IPS-20b (cell line): Measurements from ENCODE around the gene JADE2.
"Not testable (repeated sequence)": the region's sequence is repeated elsewhere in the genome, so short reads cannot be mapped to it uniquely, and the experiment has no call there.

Experiments used
- H3K27ac ChIP-seq: one replicate; pipeline ENCODE4 v1.5.1; 2013; ENCODE audit warnings: low read length
- H3K27me3 ChIP-seq: 2 replicates; pipeline ENCODE4 v1.6.1; 2013; ENCODE audit warnings: mild to moderate bottlenecking, low read length, inconsistent platforms; ENCODE audit not compliant: insufficient read depth
- H3K36me3 ChIP-seq: 2 replicates; pipeline ENCODE4 v1.6.1; 2013; ENCODE audit warnings: low read depth, mild to moderate bottlenecking, inconsistent platforms, low read length, moderate library complexity; ENCODE audit not compliant: insufficient read depth
- H3K4me1 ChIP-seq: 2 replicates; pipeline ENCODE4 v1.6.1; 2013; ENCODE audit warnings: mild to moderate bottlenecking, control low read depth, inconsistent platforms, low read length, moderate library complexity; ENCODE audit not compliant: insufficient read depth
- H3K4me3 ChIP-seq: 2 replicates; pipeline ENCODE4 v1.5.1; 2013; ENCODE audit warnings: mild to moderate bottlenecking, low read length, inconsistent platforms
- H3K9ac ChIP-seq: 2 replicates; pipeline ENCODE4 v1.6.1; 2013; ENCODE audit warnings: low read depth, mild to moderate bottlenecking, inconsistent platforms, low read length, moderate library complexity
- H3K9me3 ChIP-seq: 2 replicates; pipeline ENCODE4 v1.6.1; 2013; ENCODE audit warnings: mild to moderate bottlenecking, low read depth, low read length, inconsistent platforms; ENCODE audit not compliant: insufficient read depth

The JADE2 gene

GRCh38 chr5:134556588-134556987 is 31.1 kb downstream of the JADE2 start:
- not testable (repeated sequence) for H3K4me1 ChIP-seq

GRCh38 chr5:134556994-134557393 is 31.5 kb downstream of the JADE2 start:
- no peak overlapping the region for H3K4me3 ChIP-seq
- H3K27me3 ChIP-seq: no peaks in the 10 kb centered on the region
- no peak overlapping the region for H3K27ac ChIP-seq
- H3K36me3 ChIP-seq: peaks cover 65% of the 10 kb centered on the region
- H3K9ac ChIP-seq: no peak overlapping the region
- no peaks in the 10 kb centered on the region for H3K4me1 ChIP-seq
- no peaks in the 10 kb centered on the region for H3K9me3 ChIP-seq

More at GRCh38 chr5:134556588-134556987, 31.1 kb downstream of the JADE2 start:
- not testable (repeated sequence) for H3K4me3 ChIP-seq, H3K27me3 ChIP-seq, H3K9ac ChIP-seq, H3K27ac ChIP-seq, H3K9me3 ChIP-seq
- peaks cover 64% of the 10 kb centered on the region for H3K36me3 ChIP-seq

- Histone ChIP-seq H3K9me3 (no peaks in the 10 kb centered on the region), H3K4me3 (no peak overlapping the region), H3K27me3 (no peaks in the 10 kb centered on the region), H3K36me3 (peaks cover 74% of the 10 kb centered on the region), H3K9ac (no peak overlapping the region), H3K4me1 (no peaks in the 10 kb centered on the region), H3K27ac (no peak overlapping the region)
Measured at GRCh38 chr5:134559672-134560071, 34.2 kb downstream of the JADE2 start.

- peaks cover 77% of the 10 kb centered on the region for H3K36me3 ChIP-seq
- H3K27ac ChIP-seq: no peak overlapping the region
Measured at GRCh38 chr5:134560698-134561097, 35.2 kb downstream of the JADE2 start.

GRCh38 chr5:134561871-134562296 is 36.4 kb downstream of the JADE2 start:
- Histone ChIP-seq H3K27me3 (no peaks in the 10 kb centered on the region), H3K9me3 (no peaks in the 10 kb centered on the region), H3K27ac (no peak overlapping the region), H3K36me3 (peaks cover 80% of the 10 kb centered on the region), H3K4me3 (no peak overlapping the region), H3K4me1 (no peaks in the 10 kb centered on the region), H3K9ac (no peak overlapping the region)

More at GRCh38 chr5:134560698-134561097, 35.2 kb downstream of the JADE2 start:
- Histone ChIP-seq H3K4me3 (no peak overlapping the region), H3K9me3 (no peaks in the 10 kb centered on the region), H3K4me1 (no peaks in the 10 kb centered on the region), H3K9ac (no peak overlapping the region), H3K27me3 (no peaks in the 10 kb centered on the region)

- H3K27me3 ChIP-seq: no peaks in the 10 kb centered on the region
- no peak overlapping the region for H3K4me3 ChIP-seq
- H3K9ac ChIP-seq: no peak overlapping the region
- H3K27ac ChIP-seq: no peak overlapping the region
- H3K36me3 ChIP-seq: peaks cover 92% of the 10 kb centered on the region
- no peaks in the 10 kb centered on the region for H3K9me3 ChIP-seq
- no peaks in the 10 kb centered on the region for H3K4me1 ChIP-seq
Measured at GRCh38 chr5:134563221-134563620, 37.8 kb downstream of the JADE2 start.

GRCh38 chr5:134563962-134564361 is 38.5 kb downstream of the JADE2 start:
- Histone ChIP-seq H3K27me3 (no peaks in the 10 kb centered on the region), H3K36me3 (peaks cover 95% of the 10 kb centered on the region), H3K9ac (no peak overlapping the region), H3K4me3 (no peak overlapping the region), H3K27ac (no peak overlapping the region), H3K9me3 (no peaks in the 10 kb centered on the region), H3K4me1 (no peaks in the 10 kb centered on the region)

GRCh38 chr5:134564396-134564795 is 38.9 kb downstream of the JADE2 start:
- Histone ChIP-seq H3K27ac (no peak overlapping the region), H3K4me1 (no peaks in the 10 kb centered on the region), H3K9ac (no peak overlapping the region), H3K36me3 (peaks cover 93% of the 10 kb centered on the region), H3K9me3 (no peaks in the 10 kb centered on the region), H3K27me3 (no peaks in the 10 kb centered on the region), H3K4me3 (no peak overlapping the region)

GRCh38 chr5:134565791-134566740 is 40.6 kb downstream of the JADE2 start:
- Histone ChIP-seq H3K4me3 (no peak overlapping the region), H3K27ac (no peak overlapping the region), H3K4me1 (no peaks in the 10 kb centered on the region), H3K36me3 (peaks cover 86% of the 10 kb centered on the region), H3K9me3 (no peaks in the 10 kb centered on the region), H3K9ac (no peak overlapping the region), H3K27me3 (no peaks in the 10 kb centered on the region)

- H3K9ac ChIP-seq: no peak overlapping the region
- no peaks in the 10 kb centered on the region for H3K9me3 ChIP-seq
- peaks cover 81% of the 10 kb centered on the region for H3K36me3 ChIP-seq
- H3K4me3 ChIP-seq: no peak overlapping the region
- no peak overlapping the region for H3K27ac ChIP-seq
- H3K4me1 ChIP-seq: no peaks in the 10 kb centered on the region
- no peaks in the 10 kb centered on the region for H3K27me3 ChIP-seq
Measured at GRCh38 chr5:134566741-134567221, 41.3 kb downstream of the JADE2 start.

GRCh38 chr5:134567641-134568336 is 42.3 kb downstream of the JADE2 start:
- H3K9ac ChIP-seq: no peak overlapping the region
- H3K36me3 ChIP-seq: peaks cover 81% of the 10 kb centered on the region
- H3K9me3 ChIP-seq: no peaks in the 10 kb centered on the region
- H3K27ac ChIP-seq: no peak overlapping the region
- H3K4me1 ChIP-seq: no peaks in the 10 kb centered on the region
- no peaks in the 10 kb centered on the region for H3K27me3 ChIP-seq
- no peak overlapping the region for H3K4me3 ChIP-seq

- Histone ChIP-seq H3K4me1 (no peaks in the 10 kb centered on the region), H3K36me3 (peaks cover 81% of the 10 kb centered on the region), H3K27me3 (no peaks in the 10 kb centered on the region), H3K4me3 (no peak overlapping the region), H3K9ac (no peak overlapping the region), H3K9me3 (no peaks in the 10 kb centered on the region), H3K27ac (no peak overlapping the region)
Measured at GRCh38 chr5:134568337-134568700, 42.8 kb downstream of the JADE2 start.
